ENCODE data around the gene TMEM50B. TPM values are rescaled to one million over a fixed set of nuclear protein-coding genes. Genes with fewer than 3 reads are reported as not detected.

TMEM50B gene
- total and polyA plus RNA-seq, 8 donors: 20.3 to 97.3 (median 46.8) TPM

- Histone ChIP-seq H3K36me3 (peaks cover 31 to 84% (median 81%) of the 10 kb centered on the region in 4 donors), H3K4me3 (no peak overlapping the region), H3K27me3 (no peaks in the 10 kb centered on the region), H3K27ac (no peak overlapping the region), H3K4me1 (no peaks in the 10 kb centered on the region), H3K9me3 (no peaks in the 10 kb centered on the region)
- DNase-seq: no peak
- intact Hi-C loops (cut with DNase I; ENCODE audit: low total_unique reads): no loop called here
- WGBS, 5 donors: 92 to 96% (median 93%) methylated on average over 4 of the region's 4 CpGs
- TF ChIP-seq CTCF (IDR thresholded peaks at IDR 0.05) (no peak), POLR2A (IDR thresholded peaks at IDR 0.05) (no peak), POLR2AphosphoS5 (IDR thresholded peaks at IDR 0.05) (no peak), EP300 (IDR thresholded peaks at IDR 0.05) (no peak)
Observed at GRCh38 chr21:33518899-33519298, 39.1 kb upstream of the TMEM50B start.

- no peaks in the 10 kb centered on the region for H3K9me3 ChIP-seq
- intact Hi-C loops (cut with DNase I; ENCODE audit: low total_unique reads): no loop called here
- no peak for DNase-seq
- no peaks in the 10 kb centered on the region for H3K4me1 ChIP-seq
- H3K27ac ChIP-seq: peak overlapping the region in 1 of 5 donors; percentile 20
- TF ChIP-seq EP300 (IDR thresholded peaks at IDR 0.05) (no peak), POLR2A (IDR thresholded peaks at IDR 0.05) (no peak), CTCF (IDR thresholded peaks at IDR 0.05) (no peak), POLR2AphosphoS5 (IDR thresholded peaks at IDR 0.05) (no peak)
- WGBS, 5 donors: 76 to 94% (median 91%) methylated on average over 2 of the region's 2 CpGs
- peaks cover 54 to 100% (median 98%) of the 10 kb centered on the region in 4 donors for H3K36me3 ChIP-seq
- H3K27me3 ChIP-seq: no peaks in the 10 kb centered on the region
- no peak overlapping the region for H3K4me3 ChIP-seq
Observed at GRCh38 chr21:33514229-33514628, 34.5 kb upstream of the TMEM50B start.

GRCh38 chr21:33512481-33512880 is 32.7 kb upstream of the TMEM50B start:
- TF ChIP-seq POLR2A (IDR thresholded peaks at IDR 0.05) (no peak), CTCF (IDR thresholded peaks at IDR 0.05) (no peak), EP300 (IDR thresholded peaks at IDR 0.05) (no peak), POLR2AphosphoS5 (IDR thresholded peaks at IDR 0.05) (no peak)
- peaks cover 44 to 98% (median 96%) of the 10 kb centered on the region in 4 donors for H3K36me3 ChIP-seq
- H3K4me1 ChIP-seq: no peaks in the 10 kb centered on the region
- H3K4me3 ChIP-seq: no peak overlapping the region
- 95 to 100% (median 99%) methylated on average over 3 of the region's 3 CpGs for WGBS, 5 donors
- no peaks in the 10 kb centered on the region for H3K9me3 ChIP-seq
- H3K27ac ChIP-seq: no peak overlapping the region
- no peaks in the 10 kb centered on the region for H3K27me3 ChIP-seq
- intact Hi-C loops (cut with DNase I; ENCODE audit: low total_unique reads): no loop called here
- no peak for DNase-seq

GRCh38 chr21:33511639-33512038 is 31.9 kb upstream of the TMEM50B start:
- WGBS, 5 donors: 95 to 98% (median 98%) methylated on average over 4 of the region's 4 CpGs
- H3K9me3 ChIP-seq: no peaks in the 10 kb centered on the region
- peaks cover 36 to 98% (median 96%) of the 10 kb centered on the region in 4 donors for H3K36me3 ChIP-seq
- no peak overlapping the region for H3K4me3 ChIP-seq
- no peak for TF ChIP-seq POLR2A (IDR thresholded peaks at IDR 0.05)
- TF ChIP-seq EP300 (IDR thresholded peaks at IDR 0.05): no peak
- TF ChIP-seq POLR2AphosphoS5 (IDR thresholded peaks at IDR 0.05): no peak
- no peak for TF ChIP-seq CTCF (IDR thresholded peaks at IDR 0.05)
- no peaks in the 10 kb centered on the region for H3K4me1 ChIP-seq
- DNase-seq: no peak
- intact Hi-C loops (cut with DNase I; ENCODE audit: low total_unique reads): no loop called here
- no peak overlapping the region for H3K27ac ChIP-seq
- no peaks in the 10 kb centered on the region for H3K27me3 ChIP-seq

Data from stomach (tissue), 9 donors.